GM23338 (cell line): ENCODE results near the gene CYTH1. TPM values are rescaled to one million over a fixed set of nuclear protein-coding genes. Genes with fewer than 3 reads are reported as not detected.

Experiments used
- ATAC-seq: fragments of 200-7000 bp; cut with Tn5 transposase; 3 replicates; pipeline ENCODE4 v1.9.1; 2020
- DNase-seq: peaks from one replicate; pipeline ENCODE4 v3.0.0-alpha.2; 2015; ENCODE audit warnings: low spot score
- H2AFZ ChIP-seq: fragments of 200-600 bp; sonication (generic); 2 replicates; pipeline ENCODE4 v1.8.0; 2016; ENCODE audit warnings: antibody characterized with exemption, mild to moderate bottlenecking, moderate library complexity
- H3F3A ChIP-seq: fragments of 200-600 bp; sonication (generic); replicated peaks from 2 replicates; pipeline ENCODE4 v1.8.0; 2017; ENCODE audit warnings: antibody characterized with exemption, mixed run types, low read depth
- H3K27ac ChIP-seq: fragments of 200-600 bp; sonication (generic); 2 replicates; pipeline ENCODE4 v1.6.1; 2016; ENCODE audit warnings: low read depth
- H3K27me3 ChIP-seq: fragments of 200-600 bp; sonication (generic); 2 replicates; pipeline ENCODE4 v1.8.0; 2016; ENCODE audit warnings: mild to moderate bottlenecking, mixed run types, moderate library complexity; ENCODE audit not compliant: insufficient read depth
- H3K36me3 ChIP-seq: fragments of 200-600 bp; sonication (generic); 2 replicates; pipeline ENCODE4 v1.8.0; 2016; ENCODE audit warnings: mild to moderate bottlenecking; ENCODE audit not compliant: insufficient read depth
- H3K4me1 ChIP-seq: fragments of 200-600 bp; sonication (generic); 2 replicates; pipeline ENCODE4 v1.8.0; 2016; ENCODE audit warnings: mild to moderate bottlenecking, moderate library complexity; ENCODE audit not compliant: insufficient read depth
- H3K4me2 ChIP-seq: fragments of 200-600 bp; sonication (generic); 2 replicates; pipeline ENCODE4 v1.7.1; 2017; ENCODE audit warnings: mixed run types
- H3K4me3 ChIP-seq: fragments of 200-600 bp; sonication (generic); 2 replicates; pipeline ENCODE4 v1.6.1; 2016; ENCODE audit warnings: mixed run types
- H3K79me2 ChIP-seq: fragments of 200-600 bp; sonication (generic); replicated peaks from 2 replicates; pipeline ENCODE4 v1.8.0; 2017; ENCODE audit warnings: mild to moderate bottlenecking; ENCODE audit not compliant: insufficient read depth
- H3K9me2 ChIP-seq: fragments of 200-600 bp; sonication (generic); 2 replicates; pipeline ENCODE4 v1.8.0; 2017; ENCODE audit not compliant: insufficient read depth
- H4K20me1 ChIP-seq: fragments of 200-600 bp; sonication (generic); replicated peaks from 2 replicates; pipeline ENCODE4 v1.8.0; 2017; ENCODE audit warnings: mild to moderate bottlenecking; ENCODE audit not compliant: insufficient read depth
- H3K27ac Mint-ChIP-seq: 2 replicates; pipeline ENCODE4 v1.8.0; 2020; ENCODE audit warnings: inconsistent platforms, mild to moderate bottlenecking, moderate library complexity, mixed read lengths
- H3K27me3 Mint-ChIP-seq: 3 replicates; pipeline ENCODE4 v1.8.0; 2022; ENCODE audit warnings: low read depth, mild to moderate bottlenecking, moderate library complexity, mixed read lengths, inconsistent platforms; ENCODE audit not compliant: insufficient read depth, poor library complexity
- H3K36me3 Mint-ChIP-seq: 3 replicates; pipeline ENCODE4 v1.8.0; 2021; ENCODE audit warnings: low read depth, mild to moderate bottlenecking, inconsistent platforms, moderate library complexity, mixed read lengths
- H3K4me1 Mint-ChIP-seq: 3 replicates; pipeline ENCODE4 v1.8.0; 2020; ENCODE audit warnings: mild to moderate bottlenecking, inconsistent platforms, mixed read lengths
- H3K4me3 Mint-ChIP-seq: 3 replicates; pipeline ENCODE4 v1.8.0; 2021; ENCODE audit warnings: moderate library complexity, mild to moderate bottlenecking, inconsistent platforms, mixed read lengths
- H3K9me3 Mint-ChIP-seq: 3 replicates; pipeline ENCODE4 v1.8.0; 2020; ENCODE audit warnings: moderate library complexity, mild to moderate bottlenecking, inconsistent platforms, mixed read lengths
- CREB1 ChIP-seq: fragments of 250-450 bp; sonication (Bioruptor Pico); IDR thresholded peaks from 2 replicates; pipeline ENCODE4 v1.5.0; 2020; ENCODE audit warnings: low read depth, mild to moderate bottlenecking, moderate library complexity
- CTCF ChIP-seq, 2 experiments: fragments of 200-600 bp in 1 of 2; sonication (generic) in 1 of 2; conservative IDR thresholded peaks; 2 replicates each; pipeline versions ENCODE4 v1.5.1 to v1.6.1; 2016 to 2017; ENCODE audit warnings: antibody characterized with exemption in 2 of 2, low read depth in 2 of 2, mild to moderate bottlenecking in 2 of 2, moderate library complexity in 1 of 2
- ETS1 ChIP-seq: IDR thresholded peaks from 2 replicates; pipeline ENCODE4 v1.6.1; 2016; ENCODE audit warnings: antibody characterized with exemption
- EZH2 ChIP-seq: fragments of 200-600 bp; sonication (generic); IDR thresholded peaks from one replicate; pipeline ENCODE4 v1.8.0; 2017; ENCODE audit warnings: antibody characterized with exemption, mild to moderate bottlenecking, low read depth; ENCODE audit not compliant: unreplicated experiment
- EZH2phosphoT487 ChIP-seq: fragments of 200-600 bp; sonication (generic); IDR thresholded peaks from one replicate; pipeline ENCODE4 v1.8.1; 2018; ENCODE audit warnings: antibody characterized with exemption; ENCODE audit not compliant: unreplicated experiment
- JUNB ChIP-seq: IDR thresholded peaks from one replicate; pipeline ENCODE4 v1.6.1; 2016; ENCODE audit warnings: antibody characterized with exemption; ENCODE audit not compliant: unreplicated experiment
- NANOG ChIP-seq: IDR thresholded peaks from 2 replicates; pipeline ENCODE4 v1.6.1; 2016; ENCODE audit warnings: antibody characterized with exemption, borderline replicate concordance
- POLR2AphosphoS5 ChIP-seq: IDR thresholded peaks from 2 replicates; pipeline ENCODE4 v1.6.1; 2016; ENCODE audit warnings: antibody characterized with exemption, low read depth
- STAT1 ChIP-seq: IDR thresholded peaks from one replicate; pipeline ENCODE4 v1.6.1; 2016; ENCODE audit warnings: antibody characterized with exemption; ENCODE audit not compliant: unreplicated experiment
- ZNF114 ChIP-seq: fragments of 250-450 bp; sonication (Bioruptor Pico); IDR thresholded peaks from 2 replicates; pipeline ENCODE4 v1.5.0; 2020; ENCODE audit warnings: mild to moderate bottlenecking, moderate library complexity
- ZNF331 ChIP-seq: fragments of 250-450 bp; sonication (Bioruptor Pico); IDR thresholded peaks from 2 replicates; pipeline ENCODE4 v1.5.0; 2020; ENCODE audit warnings: low read depth, mild to moderate bottlenecking, moderate library complexity
- polyA plus RNA-seq: library from polyadenylated mRNA; unstranded; fragments of >200 nt; fragmentation: Nextera tagmentation; extraction: Ambion mirVana; gene quantifications from 2 replicates; pipeline ENCODE4 v1.2.1, GENCODE V29; 2016
- total RNA-seq: library from RNA; depleted of rRNA; stranded (reverse); fragments of >200 nt; shearing (Covaris generic); gene quantifications from 2 replicates; pipeline ENCODE4 v1.2.3, GENCODE V29; 2014
- TF ChIP-seq, protein P1 (sequence below): fragments of 250-450 bp; sonication (Bioruptor Pico); IDR thresholded peaks from 2 replicates; pipeline ENCODE4 v1.5.0; 2020; ENCODE audit warnings: mild to moderate bottlenecking, moderate library complexity
- TF ChIP-seq, protein P2 (sequence below): IDR thresholded peaks from one replicate; pipeline ENCODE4 v1.6.1; 2018; ENCODE audit warnings: antibody characterized with exemption; ENCODE audit not compliant: unreplicated experiment

Gene CYTH1
- total and polyA plus RNA-seq, 2 experiments from 2014 or later = 13.8 to 14.5 TPM

- H3K9me2 ChIP-seq = no peaks in the 10 kb centered on the region
- H3K36me3 ChIP-seq = peaks cover 57% of the 10 kb centered on the region
- no peaks in the 10 kb centered on the region for H3K27me3 ChIP-seq
- DNase-seq (no peak), ATAC-seq (no peak)
- H2AFZ ChIP-seq = no peak overlapping the region
- no peaks in the 10 kb centered on the region for H3K4me1 Mint-ChIP-seq
- no peak overlapping the region for H3K4me2 ChIP-seq
- no peaks in the 10 kb centered on the region; the same call in 2 of the 3 replicates for H3K9me3 Mint-ChIP-seq
- H3K27ac ChIP-seq = no peak overlapping the region
- H3K27ac Mint-ChIP-seq = no peak overlapping the region
- no peak overlapping the region for H3K4me3 Mint-ChIP-seq
- H3K36me3 Mint-ChIP-seq = peaks cover 88% of the 10 kb centered on the region
- no peak overlapping the region for H3K4me3 ChIP-seq
- H3K27me3 Mint-ChIP-seq = peaks cover 4% of the 10 kb centered on the region
- peaks cover 22% of the 10 kb centered on the region for H4K20me1 ChIP-seq
- no peaks in the 10 kb centered on the region for H3K4me1 ChIP-seq
- TF ChIP-seq STAT1 (no peak), CTCF (conservative IDR thresholded peaks at IDR 0.05; ENCODE audit: low read depth in 2 of 2) (no peak), ZNF331 (no peak), EZH2phosphoT487 (no peak), CREB1 (no peak), JUNB (no peak), ZNF114 (CRISPR knock-in tag) (no peak), EZH2 (no peak), NANOG (no peak), POLR2AphosphoS5 (no peak), ETS1 (no peak)
- TF ChIP-seq, protein P1, sequence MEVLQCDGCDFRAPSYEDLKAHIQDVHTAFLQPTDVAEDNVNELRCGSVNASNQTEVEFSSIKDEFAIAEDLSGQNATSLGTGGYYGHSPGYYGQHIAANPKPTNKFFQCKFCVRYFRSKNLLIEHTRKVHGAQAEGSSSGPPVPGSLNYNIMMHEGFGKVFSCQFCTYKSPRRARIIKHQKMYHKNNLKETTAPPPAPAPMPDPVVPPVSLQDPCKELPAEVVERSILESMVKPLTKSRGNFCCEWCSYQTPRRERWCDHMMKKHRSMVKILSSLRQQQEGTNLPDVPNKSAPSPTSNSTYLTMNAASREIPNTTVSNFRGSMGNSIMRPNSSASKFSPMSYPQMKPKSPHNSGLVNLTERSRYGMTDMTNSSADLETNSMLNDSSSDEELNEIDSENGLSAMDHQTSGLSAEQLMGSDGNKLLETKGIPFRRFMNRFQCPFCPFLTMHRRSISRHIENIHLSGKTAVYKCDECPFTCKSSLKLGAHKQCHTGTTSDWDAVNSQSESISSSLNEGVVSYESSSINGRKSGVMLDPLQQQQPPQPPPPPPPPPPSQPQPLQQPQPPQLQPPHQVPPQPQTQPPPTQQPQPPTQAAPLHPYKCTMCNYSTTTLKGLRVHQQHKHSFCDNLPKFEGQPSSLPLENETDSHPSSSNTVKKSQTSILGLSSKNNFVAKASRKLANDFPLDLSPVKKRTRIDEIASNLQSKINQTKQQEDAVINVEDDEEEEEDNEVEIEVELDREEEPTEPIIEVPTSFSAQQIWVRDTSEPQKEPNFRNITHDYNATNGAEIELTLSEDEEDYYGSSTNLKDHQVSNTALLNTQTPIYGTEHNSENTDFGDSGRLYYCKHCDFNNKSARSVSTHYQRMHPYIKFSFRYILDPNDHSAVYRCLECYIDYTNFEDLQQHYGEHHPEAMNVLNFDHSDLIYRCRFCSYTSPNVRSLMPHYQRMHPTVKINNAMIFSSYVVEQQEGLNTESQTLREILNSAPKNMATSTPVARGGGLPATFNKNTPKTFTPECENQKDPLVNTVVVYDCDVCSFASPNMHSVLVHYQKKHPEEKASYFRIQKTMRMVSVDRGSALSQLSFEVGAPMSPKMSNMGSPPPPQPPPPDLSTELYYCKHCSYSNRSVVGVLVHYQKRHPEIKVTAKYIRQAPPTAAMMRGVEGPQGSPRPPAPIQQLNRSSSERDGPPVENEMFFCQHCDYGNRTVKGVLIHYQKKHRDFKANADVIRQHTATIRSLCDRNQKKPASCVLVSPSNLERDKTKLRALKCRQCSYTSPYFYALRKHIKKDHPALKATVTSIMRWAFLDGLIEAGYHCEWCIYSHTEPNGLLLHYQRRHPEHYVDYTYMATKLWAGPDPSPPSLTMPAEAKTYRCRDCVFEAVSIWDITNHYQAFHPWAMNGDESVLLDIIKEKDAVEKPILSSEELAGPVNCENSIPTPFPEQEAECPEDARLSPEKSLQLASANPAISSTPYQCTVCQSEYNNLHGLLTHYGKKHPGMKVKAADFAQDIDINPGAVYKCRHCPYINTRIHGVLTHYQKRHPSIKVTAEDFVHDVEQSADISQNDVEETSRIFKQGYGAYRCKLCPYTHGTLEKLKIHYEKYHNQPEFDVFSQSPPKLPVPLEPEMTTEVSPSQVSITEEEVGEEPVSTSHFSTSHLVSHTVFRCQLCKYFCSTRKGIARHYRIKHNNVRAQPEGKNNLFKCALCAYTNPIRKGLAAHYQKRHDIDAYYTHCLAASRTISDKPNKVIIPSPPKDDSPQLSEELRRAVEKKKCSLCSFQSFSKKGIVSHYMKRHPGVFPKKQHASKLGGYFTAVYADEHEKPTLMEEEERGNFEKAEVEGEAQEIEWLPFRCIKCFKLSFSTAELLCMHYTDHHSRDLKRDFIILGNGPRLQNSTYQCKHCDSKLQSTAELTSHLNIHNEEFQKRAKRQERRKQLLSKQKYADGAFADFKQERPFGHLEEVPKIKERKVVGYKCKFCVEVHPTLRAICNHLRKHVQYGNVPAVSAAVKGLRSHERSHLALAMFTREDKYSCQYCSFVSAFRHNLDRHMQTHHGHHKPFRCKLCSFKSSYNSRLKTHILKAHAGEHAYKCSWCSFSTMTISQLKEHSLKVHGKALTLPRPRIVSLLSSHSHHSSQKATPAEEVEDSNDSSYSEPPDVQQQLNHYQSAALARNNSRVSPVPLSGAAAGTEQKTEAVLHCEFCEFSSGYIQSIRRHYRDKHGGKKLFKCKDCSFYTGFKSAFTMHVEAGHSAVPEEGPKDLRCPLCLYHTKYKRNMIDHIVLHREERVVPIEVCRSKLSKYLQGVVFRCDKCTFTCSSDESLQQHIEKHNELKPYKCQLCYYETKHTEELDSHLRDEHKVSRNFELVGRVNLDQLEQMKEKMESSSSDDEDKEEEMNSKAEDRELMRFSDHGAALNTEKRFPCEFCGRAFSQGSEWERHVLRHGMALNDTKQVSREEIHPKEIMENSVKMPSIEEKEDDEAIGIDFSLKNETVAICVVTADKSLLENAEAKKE (CRISPR knock-in tag) = no peak
- TF ChIP-seq, protein P2, sequence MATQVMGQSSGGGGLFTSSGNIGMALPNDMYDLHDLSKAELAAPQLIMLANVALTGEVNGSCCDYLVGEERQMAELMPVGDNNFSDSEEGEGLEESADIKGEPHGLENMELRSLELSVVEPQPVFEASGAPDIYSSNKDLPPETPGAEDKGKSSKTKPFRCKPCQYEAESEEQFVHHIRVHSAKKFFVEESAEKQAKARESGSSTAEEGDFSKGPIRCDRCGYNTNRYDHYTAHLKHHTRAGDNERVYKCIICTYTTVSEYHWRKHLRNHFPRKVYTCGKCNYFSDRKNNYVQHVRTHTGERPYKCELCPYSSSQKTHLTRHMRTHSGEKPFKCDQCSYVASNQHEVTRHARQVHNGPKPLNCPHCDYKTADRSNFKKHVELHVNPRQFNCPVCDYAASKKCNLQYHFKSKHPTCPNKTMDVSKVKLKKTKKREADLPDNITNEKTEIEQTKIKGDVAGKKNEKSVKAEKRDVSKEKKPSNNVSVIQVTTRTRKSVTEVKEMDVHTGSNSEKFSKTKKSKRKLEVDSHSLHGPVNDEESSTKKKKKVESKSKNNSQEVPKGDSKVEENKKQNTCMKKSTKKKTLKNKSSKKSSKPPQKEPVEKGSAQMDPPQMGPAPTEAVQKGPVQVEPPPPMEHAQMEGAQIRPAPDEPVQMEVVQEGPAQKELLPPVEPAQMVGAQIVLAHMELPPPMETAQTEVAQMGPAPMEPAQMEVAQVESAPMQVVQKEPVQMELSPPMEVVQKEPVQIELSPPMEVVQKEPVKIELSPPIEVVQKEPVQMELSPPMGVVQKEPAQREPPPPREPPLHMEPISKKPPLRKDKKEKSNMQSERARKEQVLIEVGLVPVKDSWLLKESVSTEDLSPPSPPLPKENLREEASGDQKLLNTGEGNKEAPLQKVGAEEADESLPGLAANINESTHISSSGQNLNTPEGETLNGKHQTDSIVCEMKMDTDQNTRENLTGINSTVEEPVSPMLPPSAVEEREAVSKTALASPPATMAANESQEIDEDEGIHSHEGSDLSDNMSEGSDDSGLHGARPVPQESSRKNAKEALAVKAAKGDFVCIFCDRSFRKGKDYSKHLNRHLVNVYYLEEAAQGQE = no peak
- peaks cover 3% of the 10 kb centered on the region; the same call in 1 of the 2 replicates for H3K79me2 ChIP-seq
- no peaks in the 10 kb centered on the region for H3F3A ChIP-seq
Observed at GRCh38 chr17:78808163-78808562, 26.1 kb upstream of the CYTH1 start.
